ENCODE results near the gene COL25A1. TPM values are rescaled to one million over a fixed set of nuclear protein-coding genes. Genes with fewer than 3 reads are reported as not detected.
"Not testable (repeated sequence)": the region's sequence is repeated elsewhere in the genome, so short reads cannot be mapped to it uniquely, and the experiment has no call there.

The COL25A1 gene
- total and polyA plus RNA-seq, 11 donors, result 0.19 to 1.8 (median 0.50) TPM

- H3K4me3 ChIP-seq, result no peak overlapping the region
- no peaks in the 10 kb centered on the region for H3K36me3 ChIP-seq
- WGBS, 4 donors, result 84 to 93% (median 88%) methylated on average over 2 of the region's 2 CpGs
- DNase-seq, result no peak
- H3K27ac ChIP-seq, result no peak overlapping the region
- no peaks in the 10 kb centered on the region for H3K4me1 ChIP-seq
- H3K27me3 ChIP-seq, result peaks cover 0 to 5% (median 0%) of the 10 kb centered on the region in 9 donors
- TF ChIP-seq CTCF (IDR thresholded peaks at IDR 0.05) (no peak), POLR2A (IDR thresholded peaks at IDR 0.05) (no peak)
- peaks cover 0 to under 1% (median 0%) of the 10 kb centered on the region in 12 donors for H3K9me3 ChIP-seq
- intact Hi-C loops (cut with DNase I), result no loop called here
- no peak for ATAC-seq
These were observed 153.8 kb downstream of the COL25A1 start for GRCh38 chr4:109148577-109149075.

- Histone ChIP-seq H3K4me3 (no peak overlapping the region), H3K4me1 (no peaks in the 10 kb centered on the region), H3K27ac (no peak overlapping the region), H3K36me3 (no peaks in the 10 kb centered on the region), H3K9me3 (peaks cover 0 to 11% (median 0%) of the 10 kb centered on the region in 12 donors), H3K27me3 (peaks cover 0 to 5% (median 0%) of the 10 kb centered on the region in 9 donors)
- no peak for DNase-seq
- intact Hi-C loops (cut with DNase I), result no loop called here
- 59 to 81% (median 73%) methylated on average over 1 of the region's 1 CpG for WGBS, 4 donors
- no peak for TF ChIP-seq CTCF (IDR thresholded peaks at IDR 0.05)
- no peak for TF ChIP-seq POLR2A (IDR thresholded peaks at IDR 0.05)
- ATAC-seq, result no peak
These were observed 155.3 kb downstream of the COL25A1 start for GRCh38 chr4:109147135-109147534.

GRCh38 chr4:109146499-109146898 lies 156.0 kb downstream of the COL25A1 start:
- WGBS, 4 donors, result 76 to 86% (median 78%) methylated on average over 1 of the region's 1 CpG
- Histone ChIP-seq H3K36me3 (no peaks in the 10 kb centered on the region), H3K4me1 (no peaks in the 10 kb centered on the region), H3K27me3 (peaks cover 0 to 5% (median 0%) of the 10 kb centered on the region in 9 donors), H3K27ac (no peak overlapping the region), H3K4me3 (no peak overlapping the region), H3K9me3 (peaks cover 0 to 12% (median 0%) of the 10 kb centered on the region in 12 donors)
- no peak for DNase-seq
- TF ChIP-seq POLR2A (IDR thresholded peaks at IDR 0.05) (no peak), CTCF (IDR thresholded peaks at IDR 0.05) (no peak)
- no peak for ATAC-seq
- intact Hi-C loops (cut with DNase I), result no loop called here

- ATAC-seq; DNase-seq; intact Hi-C loops (cut with DNase I); H3K4me1 ChIP-seq; H3K27me3 ChIP-seq; H3K36me3 ChIP-seq; H3K27ac ChIP-seq; H3K4me3 ChIP-seq: not testable (repeated sequence)
- H3K9me3 ChIP-seq, result peaks cover 0 to 12% (median 0%) of the 10 kb centered on the region in 12 donors
- 93 to 96% (median 95%) methylated on average over 2 of the region's 2 CpGs for WGBS, 4 donors
These were observed 164.3 kb downstream of the COL25A1 start for GRCh38 chr4:109138125-109138524.

DNA sequence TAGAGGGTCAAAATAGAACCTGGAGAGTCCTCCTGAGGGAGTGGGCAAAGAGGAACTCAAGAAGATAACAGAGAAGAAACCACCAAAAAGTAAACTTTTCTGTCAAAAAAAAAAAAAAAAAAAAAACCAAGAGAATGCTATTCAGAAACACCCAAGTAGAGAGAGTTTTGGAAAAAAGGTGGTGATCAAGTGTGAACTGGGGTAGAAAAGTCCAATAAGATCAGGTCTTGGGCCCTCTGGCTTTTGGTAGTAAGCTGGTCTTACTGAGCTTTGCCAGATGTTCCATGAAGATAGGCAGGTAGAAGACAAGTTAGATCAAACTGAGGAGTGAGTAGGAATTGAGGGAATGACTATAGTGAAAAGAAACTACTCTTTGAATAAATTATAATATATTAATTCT lies 167.5 kb downstream of the COL25A1 start:
- no peak overlapping the region for H3K27ac ChIP-seq
- no peaks in the 10 kb centered on the region for H3K9me3 ChIP-seq
- no peaks in the 10 kb centered on the region for H3K36me3 ChIP-seq
- H3K4me1 ChIP-seq, result no peaks in the 10 kb centered on the region
- H3K4me3 ChIP-seq, result no peak overlapping the region
- TF ChIP-seq CTCF (IDR thresholded peaks at IDR 0.05) (no peak), POLR2A (IDR thresholded peaks at IDR 0.05) (no peak)
- no peaks in the 10 kb centered on the region for H3K27me3 ChIP-seq
- ATAC-seq, result no peak
- intact Hi-C loops (cut with DNase I), result no loop called here
- DNase-seq, result no peak

Data from heart left ventricle (tissue), 16 donors.